D721Med (cell line): ENCODE results near the gene SPATA3.

Experiments
- DNase-seq: peaks from one replicate; pipeline ENCODE4 v3.0.0; 2011; ENCODE audit warnings: low spot score; ENCODE audit not compliant: insufficient read length
- FAIRE-seq: peaks from 2 replicates; lab custom pipeline; 2011; peaks lifted over from hg19 to GRCh38; lab: Jason Lieb, UNC
- CTCF ChIP-seq: IDR thresholded peaks from 2 replicates; pipeline ENCODE4 v1.5.1; 2012; ENCODE audit warnings: mild to moderate bottlenecking, control low read depth; ENCODE audit not compliant: insufficient read depth; ENCODE audit errors: missing control alignments

SPATA3 gene

GRCh38 chr2:231007286-231008098, 11.6 kb downstream of the SPATA3 start:
- DNase-seq: peak; percentile 72
- FAIRE-seq: no peak
- TF ChIP-seq CTCF: no peak

- TF ChIP-seq CTCF: no peak
- no peak for FAIRE-seq
- DNase-seq: no peak
Observed at GRCh38 chr2:231008131-231008530, 12.2 kb downstream of the SPATA3 start.

- FAIRE-seq (no peak), DNase-seq (no peak)
- no peak for TF ChIP-seq CTCF
Observed at GRCh38 chr2:231009236-231009919, 13.5 kb downstream of the SPATA3 start.

GRCh38 chr2:231010201-231010730, 14.3 kb downstream of the SPATA3 start:
- no peak for FAIRE-seq

GRCh38 chr2:231011526-231011925, 15.6 kb downstream of the SPATA3 start:
- no peak for DNase-seq
- no peak for TF ChIP-seq CTCF
- no peak for FAIRE-seq

More at GRCh38 chr2:231010201-231010730, 14.3 kb downstream of the SPATA3 start:
- no peak for DNase-seq
- no peak for TF ChIP-seq CTCF

- TF ChIP-seq CTCF: no peak
- no peak for FAIRE-seq
- no peak for DNase-seq
Observed at GRCh38 chr2:231012463-231012862, 16.5 kb downstream of the SPATA3 start.
